HCT116 (cell line): ENCODE data around the gene CPZ. TPM values are rescaled to one million over a fixed set of nuclear protein-coding genes. Genes with fewer than 3 reads are reported as not detected.

Experiments
- ATAC-seq: fragments of 200-7000 bp; cut with Tn5 transposase; 2 replicates; pipeline ENCODE4 v1.9.1; 2020; ENCODE audit warnings: mild to moderate bottlenecking, moderate library complexity
- BruUV-seq: library from RNA; stranded (reverse); fragments of 400-500 nt; replicated peaks from 2 replicates; lab custom pipeline; 2021; lab: Mats Ljungman, UMichigan
- CTCF ChIA-PET: fragments of 300-600 bp; sonication (Branson Sonifier 250); formaldehyde crosslinking; loops from one replicate; lab custom pipeline; 2021; ENCODE audit warnings: antibody characterized with exemption; lab: Charles Lee
- POLR2A ChIA-PET: fragments of 300-600, 350-600 bp; sonication (Branson Sonifier 250); formaldehyde crosslinking; loops from one replicate; lab custom pipeline; 2021; ENCODE audit warnings: antibody characterized with exemption; lab: Charles Lee
- RAD21 ChIA-PET, 2 experiments: fragments of 300-600 bp; sonication (Branson Sonifier 250); formaldehyde crosslinking; loops; one replicate each; lab custom pipeline; 2023; ENCODE audit warnings: low total read pairs in 2 of 2; ENCODE audit not compliant: uncharacterized antibody in 2 of 2, unreplicated experiment in 2 of 2, low non-redundant PET in 1 of 2; lab: Charles Lee
- DNase-seq: peaks from one replicate; pipeline ENCODE4 v3.0.0-alpha.2; 2010; ENCODE audit warnings: low read depth, low spot score
- H2AFZ ChIP-seq: fragments of 200-600 bp; shearing (Covaris generic), sonication (generic); 2 replicates; pipeline ENCODE4 v1.6.1; 2017; ENCODE audit warnings: low read depth, mixed run types, mixed read lengths, antibody characterized with exemption, low read length; ENCODE audit not compliant: poor library complexity, severe bottlenecking
- H3K27ac ChIP-seq: 2 replicates; pipeline ENCODE4 v1.5.1; 2012; ENCODE audit warnings: low read depth, low read length
- H3K27me3 ChIP-seq: fragments of 200-600 bp; sonication (generic); 2 replicates; pipeline ENCODE4 v1.6.1; 2016; ENCODE audit warnings: mixed run types, low read length, mixed read lengths; ENCODE audit not compliant: insufficient read depth
- H3K36me3 ChIP-seq, 2 experiments: fragments of 200-500 bp in 1 of 2; fragments of 200-600 bp in 1 of 2; sonication (Bioruptor generic) in 1 of 2; sonication (generic) in 1 of 2; 2 replicates each; pipeline versions ENCODE4 v1.5.1 to v1.6.1; 2014 to 2016; ENCODE audit warnings: low read length in 2 of 2, inconsistent platforms in 1 of 2, mixed read lengths in 1 of 2, mixed run types in 1 of 2; ENCODE audit not compliant: insufficient read depth in 2 of 2, control insufficient read depth in 1 of 2
- H3K4me1 ChIP-seq, 2 experiments: fragments of 200-600 bp in 1 of 2; sonication (generic) in 1 of 2; 2 replicates each; pipeline versions ENCODE4 v1.5.1 to v1.6.1; 2012 to 2017; ENCODE audit warnings: low read length in 2 of 2, inconsistent platforms in 1 of 2, mild to moderate bottlenecking in 1 of 2, mixed read lengths in 1 of 2, mixed run types in 1 of 2, moderate library complexity in 1 of 2; ENCODE audit not compliant: insufficient read depth in 2 of 2, control insufficient read depth in 1 of 2
- H3K4me2 ChIP-seq: fragments of 200-600 bp; sonication (generic); 2 replicates; pipeline ENCODE4 v1.6.1; 2017; ENCODE audit warnings: mixed run types, low read length, mixed read lengths
- H3K4me3 ChIP-seq, 2 experiments: fragments of 200-600 bp in 1 of 2; sonication (generic) in 1 of 2; replicated peaks in 1 of 2; 2 replicates each; pipeline ENCODE4 v1.5.1; 2011 to 2016; ENCODE audit warnings: low read length in 2 of 2, control low read depth in 1 of 2, low read depth in 1 of 2, mild to moderate bottlenecking in 1 of 2, mixed read lengths in 1 of 2, mixed run types in 1 of 2
- H3K79me2 ChIP-seq: fragments of 200-600 bp; sonication (generic); 2 replicates; pipeline ENCODE4 v1.6.1; 2017; ENCODE audit warnings: mild to moderate bottlenecking, mixed run types, low read length, moderate library complexity, mixed read lengths; ENCODE audit not compliant: insufficient read depth
- H3K9ac ChIP-seq: fragments of 200-600 bp; sonication (generic); 2 replicates; pipeline ENCODE4 v1.6.1; 2016; ENCODE audit warnings: low read length, mixed read lengths
- H3K9me2 ChIP-seq: fragments of 200-600 bp; sonication (generic), shearing (Covaris generic); 2 replicates; pipeline ENCODE4 v1.6.1; 2017; ENCODE audit warnings: mixed run types, mild to moderate bottlenecking, moderate library complexity; ENCODE audit not compliant: insufficient read depth
- H3K9me3 ChIP-seq, 2 experiments: fragments of 200-500 bp in 1 of 2; fragments of 200-600 bp in 1 of 2; sonication (Bioruptor generic) in 1 of 2; sonication (generic) in 1 of 2; 2 replicates each; pipeline ENCODE4 v1.6.1; 2014 to 2017; ENCODE audit warnings: low read length in 2 of 2, mixed read lengths in 2 of 2, inconsistent platforms in 1 of 2, low read depth in 1 of 2, mild to moderate bottlenecking in 1 of 2, mixed run types in 1 of 2, moderate library complexity in 1 of 2; ENCODE audit not compliant: control insufficient read depth in 1 of 2, insufficient read depth in 1 of 2
- H4K20me1 ChIP-seq: fragments of 200-600 bp; sonication (generic), shearing (Covaris generic); 2 replicates; pipeline ENCODE4 v1.6.1; 2017; ENCODE audit warnings: mixed run types, mild to moderate bottlenecking, moderate library complexity; ENCODE audit not compliant: insufficient read depth
- CBX3 ChIP-seq: IDR thresholded peaks from 2 replicates; pipeline ENCODE4 v1.6.1; 2012; ENCODE audit warnings: low read depth
- CEBPB ChIP-seq: IDR thresholded peaks from 2 replicates; pipeline ENCODE4 v1.6.1; 2012; ENCODE audit warnings: low read depth
- EZH2 ChIP-seq: fragments of 200-600 bp; sonication (generic); IDR thresholded peaks from 2 replicates; pipeline ENCODE4 v1.6.1; 2017; ENCODE audit warnings: antibody characterized with exemption, mixed run types
- EZH2phosphoT487 ChIP-seq: fragments of 200-600 bp; IDR thresholded peaks from 2 replicates; pipeline ENCODE4 v1.6.1; 2018; ENCODE audit warnings: antibody characterized with exemption, borderline replicate concordance
- FOSL1 ChIP-seq: IDR thresholded peaks from 2 replicates; pipeline ENCODE4 v1.6.1; 2012; ENCODE audit warnings: low read depth
- JUND ChIP-seq: IDR thresholded peaks from 2 replicates; pipeline ENCODE4 v1.6.1; 2012
- POLR2A ChIP-seq: IDR thresholded peaks from 2 replicates; pipeline ENCODE4 v1.7.0; 2011; ENCODE audit warnings: borderline replicate concordance; ENCODE audit not compliant: insufficient read depth, insufficient read length; ENCODE audit errors: extremely low read depth
- POLR2AphosphoS5 ChIP-seq: IDR thresholded peaks from 2 replicates; pipeline ENCODE4 v1.6.1; 2011; ENCODE audit warnings: mild to moderate bottlenecking, low read depth, low read length, moderate library complexity
- RAD21 ChIP-seq: IDR thresholded peaks from 2 replicates; pipeline ENCODE4 v1.6.1; 2012; ENCODE audit warnings: low read depth, mild to moderate bottlenecking
- SIN3A ChIP-seq: IDR thresholded peaks from 2 replicates; pipeline ENCODE4 v1.6.1; 2012; ENCODE audit warnings: low read depth
- SP1 ChIP-seq: IDR thresholded peaks from 2 replicates; pipeline ENCODE4 v1.6.1; 2012; ENCODE audit warnings: low read depth
- SRF ChIP-seq: IDR thresholded peaks from 2 replicates; pipeline ENCODE4 v1.6.1; 2012; ENCODE audit warnings: low read depth
- TCF7L2 ChIP-seq: IDR thresholded peaks from 2 replicates; pipeline ENCODE4 v1.7.0; 2011; ENCODE audit warnings: borderline replicate concordance, inconsistent platforms; ENCODE audit not compliant: insufficient read depth, insufficient read length; ENCODE audit errors: extremely low read depth
- intact Hi-C: fragments of 100-400 bp; cut with micrococcal nuclease; formaldehyde crosslinking; loops from 2 replicates; pipeline ENCODE4 v1.10.0; 2022
- total RNA-seq: library from RNA; stranded (reverse); gene quantifications from one replicate; pipeline ENCODE4 v1.2.1, GENCODE V29; 2021; ENCODE audit not compliant: unreplicated experiment
- TF ChIP-seq, protein P1 (sequence below): IDR thresholded peaks from 2 replicates; pipeline ENCODE4 v1.6.1; 2012
- TF ChIP-seq, protein P2 (sequence below), 3 experiments: fragments of 200-600 bp in 1 of 3; sonication (generic) in 1 of 3; IDR thresholded peaks in 2 of 3; conservative IDR thresholded peaks in 1 of 3; 2 replicates each; pipeline ENCODE4 v1.5.1; 2012 to 2017; ENCODE audit warnings: low read depth in 2 of 3, low read length in 2 of 3, antibody characterized with exemption in 1 of 3, borderline replicate concordance in 1 of 3, control low read depth in 1 of 3, mild to moderate bottlenecking in 1 of 3, mixed read lengths in 1 of 3, mixed run types in 1 of 3, moderate library complexity in 1 of 3; ENCODE audit not compliant: insufficient read depth in 1 of 3

CPZ gene
- total RNA-seq, 1 experiment from 2014 or later, result not detected

DNA sequence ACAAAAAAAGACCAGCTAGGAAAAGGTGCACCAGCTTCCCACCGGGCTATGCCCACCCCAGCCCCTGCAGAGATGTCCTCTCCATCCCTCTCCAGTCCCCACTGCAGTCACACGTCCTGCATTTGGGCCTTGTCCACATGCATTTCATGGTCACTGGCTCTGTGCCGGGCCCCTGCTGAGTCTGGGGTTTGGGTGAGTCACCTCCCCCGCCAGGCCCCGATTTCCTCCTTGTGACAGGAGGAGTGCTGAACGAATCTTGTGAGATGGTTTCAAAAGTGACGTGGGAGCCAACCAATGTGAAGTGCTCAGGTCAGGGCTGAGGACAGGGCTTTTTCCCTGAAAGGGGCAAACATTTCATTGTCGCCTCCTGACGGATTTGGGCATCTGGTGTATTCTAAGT lies 7.1 kb downstream of the CPZ start:
- Histone ChIP-seq H3K9me3 (no peaks in the 10 kb centered on the region), H3K27ac (no peak overlapping the region), H2AFZ (no peak overlapping the region), H3K79me2 (no peaks in the 10 kb centered on the region), H4K20me1 (no peaks in the 10 kb centered on the region), H3K4me2 (peak overlapping the region; percentile 62), H3K9me2 (no peaks in the 10 kb centered on the region), H3K4me1 (peaks cover 11 to 17% of the 10 kb centered on the region in 2 experiments; a peak in 3 of 4 replicates), H3K36me3 (no peaks in the 10 kb centered on the region), H3K27me3 (0 out of 2 replicates have a peak, but pooled peaks cover 4% of the 10 kb centered on the region), H3K9ac (peak overlapping the region; percentile 19; the same call in 1 of the 2 replicates), H3K4me3 (no peak overlapping the region)
- POLR2A ChIA-PET, result no interaction called here
- BruUV-seq, result no TSS peak
- TF ChIP-seq POLR2AphosphoS5, result peak; percentile 41; the same call in 1 of the 2 replicates
- TF ChIP-seq, protein P1, sequence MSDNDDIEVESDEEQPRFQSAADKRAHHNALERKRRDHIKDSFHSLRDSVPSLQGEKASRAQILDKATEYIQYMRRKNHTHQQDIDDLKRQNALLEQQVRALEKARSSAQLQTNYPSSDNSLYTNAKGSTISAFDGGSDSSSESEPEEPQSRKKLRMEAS, result peak; percentile 58; the same call in 1 of the 2 replicates
- TF ChIP-seq JUND, result peak; percentile 77
- TF ChIP-seq SRF, result no peak
- peak; percentile 72 for TF ChIP-seq FOSL1
- CTCF ChIA-PET, result interaction anchor here (0.9 kb wide), 1 partner anchor 8 kb away, joined by 4 read pairs; no protein-coding TSS in a partner anchor
- intact Hi-C loops, result loop anchor here (5.0 to 10.0 kb wide), 3 partner anchors 285 to 355 kb away; no protein-coding TSS in a partner anchor
- peak; percentile 94 for ATAC-seq
- DNase-seq, result peak; percentile 77
- RAD21 ChIA-PET, result no interaction called here

DNA sequence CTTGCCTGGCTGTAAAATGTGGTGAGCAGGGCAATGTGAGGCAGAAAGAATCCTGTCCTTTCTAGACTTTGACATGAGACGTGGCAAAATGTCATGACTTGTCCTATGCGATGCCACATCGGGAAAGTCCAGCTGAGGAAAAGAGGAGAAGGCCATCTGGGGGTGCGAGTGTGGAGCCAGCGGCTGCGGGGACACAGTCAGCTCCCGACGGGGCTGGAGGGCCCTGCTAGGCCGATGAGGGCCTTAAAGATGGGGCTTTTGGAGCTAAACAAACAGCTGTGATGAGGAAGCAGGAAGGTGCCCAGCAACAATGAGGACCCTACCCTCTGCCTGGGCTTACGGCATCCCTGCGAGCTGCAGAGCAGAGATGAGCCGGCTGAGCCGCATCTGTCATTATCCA lies 7.7 kb downstream of the CPZ start:
- TF ChIP-seq EZH2 (no peak), RAD21 (no peak), EZH2phosphoT487 (no peak), POLR2A (no peak), TCF7L2 (no peak), SP1 (no peak), SRF (no peak), SIN3A (no peak), CBX3 (no peak), FOSL1 (no peak), POLR2AphosphoS5 (no peak), CEBPB (no peak)
- TF ChIP-seq, protein P1, result no peak
- TF ChIP-seq, protein P2, sequence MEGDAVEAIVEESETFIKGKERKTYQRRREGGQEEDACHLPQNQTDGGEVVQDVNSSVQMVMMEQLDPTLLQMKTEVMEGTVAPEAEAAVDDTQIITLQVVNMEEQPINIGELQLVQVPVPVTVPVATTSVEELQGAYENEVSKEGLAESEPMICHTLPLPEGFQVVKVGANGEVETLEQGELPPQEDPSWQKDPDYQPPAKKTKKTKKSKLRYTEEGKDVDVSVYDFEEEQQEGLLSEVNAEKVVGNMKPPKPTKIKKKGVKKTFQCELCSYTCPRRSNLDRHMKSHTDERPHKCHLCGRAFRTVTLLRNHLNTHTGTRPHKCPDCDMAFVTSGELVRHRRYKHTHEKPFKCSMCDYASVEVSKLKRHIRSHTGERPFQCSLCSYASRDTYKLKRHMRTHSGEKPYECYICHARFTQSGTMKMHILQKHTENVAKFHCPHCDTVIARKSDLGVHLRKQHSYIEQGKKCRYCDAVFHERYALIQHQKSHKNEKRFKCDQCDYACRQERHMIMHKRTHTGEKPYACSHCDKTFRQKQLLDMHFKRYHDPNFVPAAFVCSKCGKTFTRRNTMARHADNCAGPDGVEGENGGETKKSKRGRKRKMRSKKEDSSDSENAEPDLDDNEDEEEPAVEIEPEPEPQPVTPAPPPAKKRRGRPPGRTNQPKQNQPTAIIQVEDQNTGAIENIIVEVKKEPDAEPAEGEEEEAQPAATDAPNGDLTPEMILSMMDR (IDR thresholded peaks at IDR 0.05 in 2 of 3, conservative IDR thresholded peaks at IDR 0.05 in 1 of 3; ENCODE audit: borderline replicate concordance in 1 of 3, insufficient read depth in 1 of 3, low read depth in 2 of 3, low read length in 2 of 3), result no peak

More for the DNA sequence above, 7.7 kb downstream of the CPZ start:
- no peaks in the 10 kb centered on the region for H3K9me2 ChIP-seq
- no peak overlapping the region for H3K4me3 ChIP-seq
- H3K27me3 ChIP-seq, result 0 out of 2 replicates have a peak, but pooled peaks cover 4% of the 10 kb centered on the region
- H3K79me2 ChIP-seq, result no peaks in the 10 kb centered on the region
- ChIA-PET CTCF (no interaction called here), RAD21 (no interaction called here), POLR2A (no interaction called here)
- BruUV-seq, result no TSS peak
- H3K27ac ChIP-seq, result no peak overlapping the region
- H3K4me2 ChIP-seq, result peak overlapping the region; percentile 62; the same call in 1 of the 2 replicates
- ATAC-seq (no peak), DNase-seq (no peak)
- no peak overlapping the region for H3K9ac ChIP-seq
- H3K9me3 ChIP-seq, result no peaks in the 10 kb centered on the region
- no peak overlapping the region for H2AFZ ChIP-seq
- no peaks in the 10 kb centered on the region for H3K36me3 ChIP-seq
- peaks cover 11 to 17% of the 10 kb centered on the region in 2 experiments; a peak in 3 of 4 replicates for H3K4me1 ChIP-seq
- H4K20me1 ChIP-seq, result no peaks in the 10 kb centered on the region
- intact Hi-C loops, result loop anchor here (10.0 kb wide), 1 partner anchor 285 kb away; no protein-coding TSS in a partner anchor
